Right atrium auricular region (tissue), 2 donors: ENCODE results near the gene TGFB1. TPM values are rescaled to one million over a fixed set of nuclear protein-coding genes. Genes with fewer than 3 reads are reported as not detected.
A peak's percentile ranks its signal among the peaks of the same experiment; 100 is the strongest.

Experiments used
- DNase-seq: peaks from one replicate; pipeline ENCODE4 v3.0.0-alpha.2; 2019; ENCODE audit warnings: low spot score
- H3K27ac ChIP-seq, 2 donors: fragments of 200-600 bp; sonication (generic); 1 replicate in 1 of 2; 2 replicates in 1 of 2; pipeline ENCODE4 v1.5.1; 2016 to 2019
- H3K27me3 ChIP-seq, 2 donors: fragments of 200-600 bp; sonication (generic); one replicate each; pipeline versions ENCODE4 v1.5.1 to v1.6.0; 2017 to 2019
- H3K36me3 ChIP-seq: fragments of 200-600 bp; sonication (generic); one replicate; pipeline ENCODE4 v1.5.1; 2016
- H3K4me1 ChIP-seq, 2 donors: fragments of 200-600 bp; sonication (generic); one replicate each; pipeline versions ENCODE4 v1.5.1 to v1.6.0; 2017 to 2019
- H3K4me3 ChIP-seq, 2 donors: fragments of 200-600 bp; sonication (generic); 1 replicate in 1 of 2; 2 replicates in 1 of 2; pipeline ENCODE4 v1.5.1; 2017 to 2019; ENCODE audit warnings: mild to moderate bottlenecking in 1 of 2, moderate library complexity in 1 of 2
- H3K9me3 ChIP-seq, 2 donors: fragments of 200-600 bp; sonication (generic); one replicate each; pipeline ENCODE4 v1.5.1; 2019
- CTCF ChIP-seq, 2 donors: fragments of 200-600 bp; sonication (generic); IDR thresholded peaks; one replicate each; pipeline ENCODE4 v1.5.1; 2019; ENCODE audit warnings: antibody characterized with exemption in 2 of 2
- total RNA-seq, 2 donors: library from RNA; depleted of rRNA; stranded (reverse); fragments of >200 nt; gene quantifications; one replicate each; pipeline ENCODE4 v1.1.0, GENCODE V29; 2016

TGFB1 gene
- total RNA-seq, 2 donors from 2014 or later, result 17.6 to 33.7 TPM

GRCh38 chr19:41325640-41325946, 28.1 kb downstream of the TGFB1 start:
- peaks cover 7 to 81% of the 10 kb centered on the region in 2 donors for H3K4me1 ChIP-seq
- DNase-seq, result no peak
- H3K27me3 ChIP-seq, result no peaks in the 10 kb centered on the region
- H3K4me3 ChIP-seq, result peak overlapping the region; percentile 16 to 39
- TF ChIP-seq CTCF (IDR thresholded peaks at IDR 0.05), result no peak
- no peaks in the 10 kb centered on the region for H3K9me3 ChIP-seq
- peak overlapping the region; percentile 93 to 97 for H3K27ac ChIP-seq
- peaks cover 6% of the 10 kb centered on the region for H3K36me3 ChIP-seq

GRCh38 chr19:41324921-41325639, 28.6 kb downstream of the TGFB1 start:
- TF ChIP-seq CTCF (IDR thresholded peaks at IDR 0.05), result no peak
- H3K27ac ChIP-seq, result peak overlapping the region; percentile 93 to 97
- H3K27me3 ChIP-seq, result no peaks in the 10 kb centered on the region
- H3K36me3 ChIP-seq, result peaks cover 11% of the 10 kb centered on the region
- peaks cover 7 to 81% of the 10 kb centered on the region in 2 donors for H3K4me1 ChIP-seq
- peak; percentile 82 for DNase-seq
- no peaks in the 10 kb centered on the region for H3K9me3 ChIP-seq
- peak overlapping the region; percentile 16 to 39 for H3K4me3 ChIP-seq

GRCh38 chr19:41324231-41324702, 29.5 kb downstream of the TGFB1 start:
- no peak for TF ChIP-seq CTCF (IDR thresholded peaks at IDR 0.05)
- Histone ChIP-seq H3K4me3 (no peak overlapping the region), H3K27me3 (no peaks in the 10 kb centered on the region), H3K27ac (peak overlapping the region; percentile 93 to 97), H3K36me3 (peaks cover 17% of the 10 kb centered on the region), H3K4me1 (peaks cover 7 to 81% of the 10 kb centered on the region in 2 donors), H3K9me3 (no peaks in the 10 kb centered on the region)
- no peak for DNase-seq

GRCh38 chr19:41323430-41324125, 30.1 kb downstream of the TGFB1 start:
- Histone ChIP-seq H3K27me3 (no peaks in the 10 kb centered on the region), H3K36me3 (peaks cover 24% of the 10 kb centered on the region), H3K4me3 (no peak overlapping the region), H3K27ac (peak overlapping the region; percentile 93 to 97), H3K4me1 (peaks cover 7 to 76% of the 10 kb centered on the region in 2 donors), H3K9me3 (no peaks in the 10 kb centered on the region)
- no peak for TF ChIP-seq CTCF (IDR thresholded peaks at IDR 0.05)
- DNase-seq, result peak; percentile 83

GRCh38 chr19:41323023-41323422, 30.7 kb downstream of the TGFB1 start:
- H3K4me1 ChIP-seq, result peaks cover 7 to 70% of the 10 kb centered on the region in 2 donors
- no peaks in the 10 kb centered on the region for H3K9me3 ChIP-seq
- DNase-seq, result no peak
- peak overlapping the region; percentile 93 to 97 for H3K27ac ChIP-seq
- no peaks in the 10 kb centered on the region for H3K27me3 ChIP-seq
- peaks cover 27% of the 10 kb centered on the region for H3K36me3 ChIP-seq
- no peak for TF ChIP-seq CTCF (IDR thresholded peaks at IDR 0.05)
- no peak overlapping the region for H3K4me3 ChIP-seq
